Measurements from ENCODE around the gene ZNF366.

Gene ZNF366

DNA sequence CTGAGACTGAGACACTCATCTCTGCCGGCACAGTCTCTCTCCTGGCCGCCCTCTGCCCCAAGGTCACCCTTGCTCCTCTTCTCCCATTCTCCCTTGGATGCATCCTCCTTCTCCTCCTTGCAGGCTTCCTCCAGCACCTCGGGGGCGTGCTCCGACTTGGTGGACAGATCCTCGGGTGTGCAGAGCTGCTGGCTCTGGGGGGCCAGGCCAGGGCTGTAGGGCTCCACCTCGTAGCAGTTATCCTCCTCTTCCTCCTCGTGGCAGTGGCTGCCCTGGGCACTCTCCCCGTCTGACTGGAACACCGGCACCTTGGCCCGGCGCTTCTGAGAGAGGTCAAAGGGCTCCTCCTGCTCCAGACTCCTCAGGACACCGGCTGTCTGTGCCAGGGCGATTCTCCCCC, 63.3 kb downstream of the ZNF366 start:
- Histone ChIP-seq H3K27ac (no peak overlapping the region), H3K27me3 (replicated peaks) (no peaks in the 10 kb centered on the region), H3K36me3 (replicated peaks) (no peaks in the 10 kb centered on the region), H3K4me3 (ENCODE audit: low read depth, low read length) (no peak overlapping the region)
- in situ Hi-C loops (cut with HindIII; ENCODE audit: low pct_ligation_motif_present, low sequenced_read_pairs), result no loop called here
- TF ChIP-seq, protein P1, sequence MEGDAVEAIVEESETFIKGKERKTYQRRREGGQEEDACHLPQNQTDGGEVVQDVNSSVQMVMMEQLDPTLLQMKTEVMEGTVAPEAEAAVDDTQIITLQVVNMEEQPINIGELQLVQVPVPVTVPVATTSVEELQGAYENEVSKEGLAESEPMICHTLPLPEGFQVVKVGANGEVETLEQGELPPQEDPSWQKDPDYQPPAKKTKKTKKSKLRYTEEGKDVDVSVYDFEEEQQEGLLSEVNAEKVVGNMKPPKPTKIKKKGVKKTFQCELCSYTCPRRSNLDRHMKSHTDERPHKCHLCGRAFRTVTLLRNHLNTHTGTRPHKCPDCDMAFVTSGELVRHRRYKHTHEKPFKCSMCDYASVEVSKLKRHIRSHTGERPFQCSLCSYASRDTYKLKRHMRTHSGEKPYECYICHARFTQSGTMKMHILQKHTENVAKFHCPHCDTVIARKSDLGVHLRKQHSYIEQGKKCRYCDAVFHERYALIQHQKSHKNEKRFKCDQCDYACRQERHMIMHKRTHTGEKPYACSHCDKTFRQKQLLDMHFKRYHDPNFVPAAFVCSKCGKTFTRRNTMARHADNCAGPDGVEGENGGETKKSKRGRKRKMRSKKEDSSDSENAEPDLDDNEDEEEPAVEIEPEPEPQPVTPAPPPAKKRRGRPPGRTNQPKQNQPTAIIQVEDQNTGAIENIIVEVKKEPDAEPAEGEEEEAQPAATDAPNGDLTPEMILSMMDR (IDR thresholded peaks at IDR 0.05; ENCODE audit: low read depth, low read length, missing control alignments), result no peak
- DNase-seq, result no peak

DNA sequence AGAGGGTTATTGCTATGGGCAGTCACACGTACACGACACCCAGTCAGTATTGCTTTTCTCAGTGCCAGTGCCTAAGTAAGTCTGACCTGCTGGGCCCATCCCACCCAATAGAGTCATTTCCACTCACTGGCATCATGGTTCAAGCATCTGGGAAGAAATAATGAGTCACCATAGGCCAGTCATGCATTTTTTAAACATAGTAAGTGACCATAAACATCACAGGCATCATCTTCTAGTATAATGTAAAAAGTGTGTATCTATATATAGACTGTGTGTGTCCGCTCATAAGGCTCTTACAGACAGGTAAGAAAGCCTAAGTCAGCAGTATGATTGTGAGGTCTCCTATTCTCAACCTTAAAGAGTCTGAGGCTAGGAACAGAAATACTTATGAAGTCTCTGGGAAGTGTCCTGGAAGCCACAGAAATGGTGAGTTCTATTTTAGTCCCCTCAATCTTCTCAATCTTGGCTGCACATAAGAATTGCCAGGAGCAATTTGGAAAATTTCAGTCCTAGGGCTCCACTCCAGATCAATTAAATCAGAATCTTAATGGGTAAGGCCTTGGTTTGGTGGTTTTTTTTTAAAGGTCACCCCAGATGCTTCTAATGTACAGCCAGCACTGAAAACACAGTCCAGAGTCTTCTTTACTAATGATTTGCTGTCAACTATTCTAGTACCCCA, 65.2 kb downstream of the ZNF366 start:
- no peak overlapping the region for H3K4me3 ChIP-seq (ENCODE audit: low read depth, low read length)
- H3K36me3 ChIP-seq (replicated peaks), result no peaks in the 10 kb centered on the region
- DNase-seq, result peak; percentile 92
- no peaks in the 10 kb centered on the region for H3K27me3 ChIP-seq (replicated peaks)
- peak overlapping the region; percentile 78 for H3K27ac ChIP-seq
- in situ Hi-C loops (cut with HindIII; ENCODE audit: low pct_ligation_motif_present, low sequenced_read_pairs), result no loop called here
- TF ChIP-seq, protein P1 (IDR thresholded peaks at IDR 0.05; ENCODE audit: low read depth, low read length, missing control alignments), result no peak

DNA sequence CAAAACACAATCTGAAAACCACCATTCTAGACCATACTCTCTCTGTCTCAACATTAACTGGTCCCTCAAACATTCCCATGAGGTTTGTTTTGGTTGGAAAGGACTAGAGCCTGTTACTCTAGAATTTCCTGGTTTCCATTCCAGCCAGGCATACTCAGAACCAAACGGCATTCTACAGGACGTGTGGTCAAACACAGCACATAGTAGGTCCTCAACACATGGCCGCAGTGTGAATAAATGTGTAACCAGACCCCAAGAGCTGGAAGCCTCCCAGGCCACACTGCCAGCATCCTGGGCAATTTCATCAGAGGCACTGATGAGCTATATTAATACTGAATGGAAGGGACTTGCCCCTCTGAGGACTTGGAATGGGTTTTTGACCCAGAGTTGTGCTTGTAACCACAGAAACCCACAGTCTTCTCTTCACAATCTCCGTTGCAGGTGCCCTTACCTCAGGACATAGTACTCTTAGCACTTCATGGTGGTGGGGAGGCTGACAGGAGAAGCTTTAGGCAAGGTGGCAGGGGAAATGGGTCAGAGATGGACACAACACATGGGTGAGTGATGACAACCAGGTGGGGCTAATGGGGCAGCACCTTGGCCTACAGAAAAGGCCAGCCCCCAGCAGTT, 66.0 kb downstream of the ZNF366 start:
- H3K36me3 ChIP-seq (replicated peaks), result no peaks in the 10 kb centered on the region
- no peak overlapping the region for H3K4me3 ChIP-seq (ENCODE audit: low read depth, low read length)
- TF ChIP-seq, protein P1 (IDR thresholded peaks at IDR 0.05; ENCODE audit: low read depth, low read length, missing control alignments), result no peak
- peak overlapping the region; percentile 78 for H3K27ac ChIP-seq
- DNase-seq, result peak; percentile 48
- no peaks in the 10 kb centered on the region for H3K27me3 ChIP-seq (replicated peaks)
- in situ Hi-C loops (cut with HindIII; ENCODE audit: low pct_ligation_motif_present, low sequenced_read_pairs), result no loop called here

DNA sequence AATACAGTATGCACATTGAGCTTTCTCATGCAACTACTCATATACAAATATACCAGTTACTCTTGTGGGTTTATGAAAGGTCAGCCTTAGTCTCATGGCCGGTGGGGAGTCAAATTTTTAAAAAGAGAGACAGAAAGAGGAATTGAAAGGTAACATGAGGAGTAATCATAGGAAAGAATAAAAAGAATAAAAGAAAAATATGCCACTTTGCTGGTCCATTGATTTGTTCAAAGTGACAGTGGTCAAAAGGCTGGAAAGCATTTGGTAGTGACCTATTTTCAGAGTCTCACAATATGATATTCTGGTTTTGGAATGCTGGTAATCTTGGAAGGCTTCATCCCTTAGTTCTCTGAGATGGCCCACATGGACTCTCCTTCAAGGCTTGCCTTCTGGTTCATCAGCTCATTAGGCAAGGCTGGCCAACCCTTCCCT, 67.0 kb downstream of the ZNF366 start:
- H3K36me3 ChIP-seq (replicated peaks), result no peaks in the 10 kb centered on the region
- TF ChIP-seq, protein P1 (IDR thresholded peaks at IDR 0.05; ENCODE audit: low read depth, low read length, missing control alignments), result no peak
- no peak overlapping the region for H3K27ac ChIP-seq
- no peak overlapping the region for H3K4me3 ChIP-seq (ENCODE audit: low read depth, low read length)
- no peak for DNase-seq
- H3K27me3 ChIP-seq (replicated peaks), result no peaks in the 10 kb centered on the region
- in situ Hi-C loops (cut with HindIII; ENCODE audit: low pct_ligation_motif_present, low sequenced_read_pairs), result no loop called here

DNA sequence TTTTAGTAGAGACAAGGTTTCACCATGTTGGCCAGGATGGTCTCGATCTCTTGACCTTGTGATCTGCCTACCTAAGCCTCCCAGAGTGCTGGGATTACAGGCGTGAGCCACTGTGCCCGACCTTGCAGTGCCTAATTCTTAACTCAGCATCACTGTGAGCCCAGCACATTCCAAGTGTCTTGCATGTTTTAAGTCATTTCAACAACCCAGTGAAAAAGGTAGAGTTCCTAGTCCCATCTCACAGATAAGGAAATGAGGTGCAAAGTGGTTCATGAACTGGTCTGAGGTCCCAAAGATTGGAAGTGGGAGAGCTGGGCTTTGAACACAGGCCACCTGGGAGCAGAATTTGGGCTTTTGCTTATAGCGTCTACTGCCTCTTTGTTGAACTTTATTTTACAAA, 68.0 kb downstream of the ZNF366 start:
- TF ChIP-seq, protein P1 (IDR thresholded peaks at IDR 0.05; ENCODE audit: low read depth, low read length, missing control alignments), result no peak
- H3K4me3 ChIP-seq (ENCODE audit: low read depth, low read length), result no peak overlapping the region

More for the DNA sequence above, 68.0 kb downstream of the ZNF366 start:
- no peaks in the 10 kb centered on the region for H3K36me3 ChIP-seq (replicated peaks)
- H3K27ac ChIP-seq, result no peak overlapping the region
- H3K27me3 ChIP-seq (replicated peaks), result no peaks in the 10 kb centered on the region
- DNase-seq, result no peak
- in situ Hi-C loops (cut with HindIII; ENCODE audit: low pct_ligation_motif_present, low sequenced_read_pairs), result no loop called here
